LNCAP (cell line): ENCODE results near the gene FGFBP1.

Experiments used
- CTCF ChIP-seq: fragments of 450-650 bp; IDR thresholded peaks from 2 replicates; pipeline ENCODE4 v1.5.1; 2017; ENCODE audit warnings: mild to moderate bottlenecking

Gene FGFBP1

GRCh38 chr4:15929540-15929939, 9.0 kb downstream of the FGFBP1 start:
- TF ChIP-seq CTCF, result no peak

GRCh38 chr4:15928883-15929282, 9.7 kb downstream of the FGFBP1 start:
- TF ChIP-seq CTCF, result no peak

DNA sequence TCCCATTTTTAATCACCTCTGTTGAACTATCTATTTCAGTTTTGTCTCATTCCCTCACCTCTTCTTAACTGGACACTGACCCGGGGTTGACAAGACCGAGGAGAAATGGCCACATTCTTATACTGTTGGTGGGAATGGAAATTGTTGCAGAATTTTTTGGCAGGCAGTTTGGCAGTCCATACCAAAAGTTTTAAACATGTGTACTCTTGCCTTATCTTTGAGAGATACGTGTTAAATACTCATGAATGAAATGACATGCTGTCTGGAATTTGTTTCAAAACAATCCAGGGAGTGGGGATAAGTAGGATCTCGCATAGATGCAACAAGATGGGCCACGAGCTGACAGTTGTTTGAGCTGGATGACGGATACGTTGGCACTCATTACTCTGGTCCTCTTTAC, 12.1 kb downstream of the FGFBP1 start:
- TF ChIP-seq CTCF, result no peak

DNA sequence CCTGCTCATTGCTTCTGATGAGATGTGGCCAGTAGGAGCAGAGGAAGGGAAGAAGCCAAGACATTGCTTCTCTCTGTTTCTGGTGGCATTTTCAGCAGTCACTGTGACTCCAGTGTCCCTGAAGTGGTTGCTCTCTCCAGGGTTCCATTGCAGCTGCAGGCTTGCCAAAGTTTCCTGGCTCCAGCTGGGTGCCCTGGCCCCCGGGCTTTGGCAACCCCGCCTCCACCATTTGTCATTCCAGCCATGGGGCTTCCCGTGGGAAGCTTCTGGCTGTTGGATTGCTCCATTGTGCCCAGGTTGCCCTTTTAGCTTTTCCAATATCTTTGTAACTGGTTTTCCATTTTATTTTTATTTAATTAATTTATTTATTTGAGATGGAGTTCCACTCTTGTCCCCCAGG, 12.7 kb downstream of the FGFBP1 start:
- TF ChIP-seq CTCF, result no peak

GRCh38 chr4:15921592-15921932, 17.0 kb downstream of the FGFBP1 start:
- TF ChIP-seq CTCF, result no peak

DNA sequence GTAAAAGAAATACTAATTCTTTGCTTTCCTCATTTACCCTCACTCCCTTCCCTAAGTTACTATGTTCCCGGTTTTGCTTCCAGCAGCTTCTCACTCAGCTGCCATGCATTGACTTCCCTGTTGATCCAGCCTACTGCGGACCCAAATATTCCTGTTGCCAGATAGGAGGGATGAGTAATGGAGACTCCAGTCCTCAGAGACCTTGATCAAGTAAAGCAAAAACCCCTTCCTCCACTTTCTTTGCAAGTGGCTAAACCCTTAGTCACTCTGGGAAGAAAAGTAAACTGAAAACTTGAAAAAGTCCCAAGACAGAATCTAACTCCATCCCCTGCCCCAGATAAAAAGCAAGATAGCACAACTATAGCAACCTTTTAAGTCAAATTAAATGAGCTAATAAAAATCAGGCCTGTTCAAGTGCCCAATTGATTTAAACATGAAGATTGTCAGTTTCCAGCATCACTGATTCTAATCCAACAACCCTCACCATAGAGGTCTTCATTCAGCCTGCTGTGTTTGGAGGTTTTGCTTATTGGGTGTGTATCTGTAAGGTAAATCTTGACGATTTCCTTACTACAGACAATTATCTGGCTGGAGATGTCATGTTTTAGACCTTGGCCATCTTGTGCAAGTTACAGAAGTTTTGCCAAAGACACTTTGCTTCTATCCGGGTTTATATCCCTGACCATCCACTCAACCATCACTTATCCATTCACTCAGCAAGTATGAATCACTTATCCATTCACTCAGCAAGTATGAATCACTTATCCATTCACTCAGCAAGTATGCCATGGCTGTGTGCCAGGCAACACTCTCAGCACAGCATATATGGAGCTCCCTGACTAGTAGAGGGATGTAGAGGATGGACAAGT, 17.6 kb downstream of the FGFBP1 start:
- no peak for TF ChIP-seq CTCF

DNA sequence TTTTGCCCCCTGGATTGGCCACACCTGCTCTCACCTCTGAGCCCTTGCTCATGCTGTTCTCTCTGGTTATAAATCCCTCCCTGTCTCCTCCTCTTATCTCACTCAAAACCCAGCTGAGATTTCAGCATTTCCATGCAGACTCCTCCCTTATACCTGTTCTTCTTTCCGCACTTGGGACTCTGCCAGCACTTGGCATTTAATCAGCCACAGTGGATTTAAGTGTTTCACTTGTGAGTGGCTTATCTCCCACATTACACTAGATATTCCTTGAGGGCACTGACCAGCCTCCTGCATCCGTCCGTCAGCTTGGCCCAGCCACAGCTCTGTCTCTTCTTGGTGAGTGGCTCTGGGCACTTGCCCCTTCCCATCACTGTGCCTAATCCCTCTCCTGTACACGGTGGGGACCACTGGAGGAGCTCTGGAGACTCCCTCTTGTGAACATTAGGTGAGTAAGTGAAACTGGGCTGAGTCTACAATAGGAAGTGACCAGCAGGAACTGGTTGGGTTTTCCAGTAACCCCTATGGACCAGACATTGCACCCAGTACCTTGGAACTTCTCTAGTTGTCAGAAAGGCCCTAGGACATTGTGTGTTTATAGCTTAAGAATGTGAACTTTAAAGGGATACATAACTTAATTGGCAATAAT, 19.9 kb downstream of the FGFBP1 start:
- no peak for TF ChIP-seq CTCF
